ENCODE data around the gene MSI2.

Gene MSI2

DNA sequence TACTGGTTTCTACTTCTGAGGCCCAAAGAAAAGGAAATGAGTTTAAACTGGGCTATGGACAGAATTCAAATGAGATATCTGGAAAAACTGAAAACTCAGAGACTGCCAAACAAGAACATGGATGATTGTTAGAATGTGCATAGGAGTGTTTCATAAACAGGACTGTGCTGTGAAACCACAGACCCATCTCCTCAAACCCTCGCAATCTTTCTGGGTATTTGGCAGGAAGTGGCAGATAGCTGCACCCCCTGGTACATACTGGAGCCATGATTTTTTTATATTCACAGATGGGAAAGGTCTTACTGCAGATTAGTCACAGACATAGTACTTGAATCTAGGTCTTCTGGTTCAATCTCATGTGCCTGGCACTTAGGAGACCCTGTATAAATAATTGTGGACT, 343.8 kb downstream of the MSI2 start:
- TF ChIP-seq ZBTB7A (IDR thresholded peaks at IDR 0.05; ENCODE audit: low read depth) = no peak
- TF ChIP-seq RAD21 (IDR thresholded peaks at IDR 0.05; ENCODE audit: low read depth) = no peak
- no peak for TF ChIP-seq CREB1 (IDR thresholded peaks at IDR 0.05; ENCODE audit: low read depth)
- TF ChIP-seq TCF12 (IDR thresholded peaks at IDR 0.05; ENCODE audit: low read depth) = no peak
- TF ChIP-seq EGR1 (IDR thresholded peaks at IDR 0.05) = no peak
- TF ChIP-seq, protein P1, sequence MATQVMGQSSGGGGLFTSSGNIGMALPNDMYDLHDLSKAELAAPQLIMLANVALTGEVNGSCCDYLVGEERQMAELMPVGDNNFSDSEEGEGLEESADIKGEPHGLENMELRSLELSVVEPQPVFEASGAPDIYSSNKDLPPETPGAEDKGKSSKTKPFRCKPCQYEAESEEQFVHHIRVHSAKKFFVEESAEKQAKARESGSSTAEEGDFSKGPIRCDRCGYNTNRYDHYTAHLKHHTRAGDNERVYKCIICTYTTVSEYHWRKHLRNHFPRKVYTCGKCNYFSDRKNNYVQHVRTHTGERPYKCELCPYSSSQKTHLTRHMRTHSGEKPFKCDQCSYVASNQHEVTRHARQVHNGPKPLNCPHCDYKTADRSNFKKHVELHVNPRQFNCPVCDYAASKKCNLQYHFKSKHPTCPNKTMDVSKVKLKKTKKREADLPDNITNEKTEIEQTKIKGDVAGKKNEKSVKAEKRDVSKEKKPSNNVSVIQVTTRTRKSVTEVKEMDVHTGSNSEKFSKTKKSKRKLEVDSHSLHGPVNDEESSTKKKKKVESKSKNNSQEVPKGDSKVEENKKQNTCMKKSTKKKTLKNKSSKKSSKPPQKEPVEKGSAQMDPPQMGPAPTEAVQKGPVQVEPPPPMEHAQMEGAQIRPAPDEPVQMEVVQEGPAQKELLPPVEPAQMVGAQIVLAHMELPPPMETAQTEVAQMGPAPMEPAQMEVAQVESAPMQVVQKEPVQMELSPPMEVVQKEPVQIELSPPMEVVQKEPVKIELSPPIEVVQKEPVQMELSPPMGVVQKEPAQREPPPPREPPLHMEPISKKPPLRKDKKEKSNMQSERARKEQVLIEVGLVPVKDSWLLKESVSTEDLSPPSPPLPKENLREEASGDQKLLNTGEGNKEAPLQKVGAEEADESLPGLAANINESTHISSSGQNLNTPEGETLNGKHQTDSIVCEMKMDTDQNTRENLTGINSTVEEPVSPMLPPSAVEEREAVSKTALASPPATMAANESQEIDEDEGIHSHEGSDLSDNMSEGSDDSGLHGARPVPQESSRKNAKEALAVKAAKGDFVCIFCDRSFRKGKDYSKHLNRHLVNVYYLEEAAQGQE (IDR thresholded peaks at IDR 0.05; ENCODE audit: low read depth) = no peak
- no peak for TF ChIP-seq TAF1 (IDR thresholded peaks at IDR 0.05; ENCODE audit: low read depth)
- TF ChIP-seq, protein P2, sequence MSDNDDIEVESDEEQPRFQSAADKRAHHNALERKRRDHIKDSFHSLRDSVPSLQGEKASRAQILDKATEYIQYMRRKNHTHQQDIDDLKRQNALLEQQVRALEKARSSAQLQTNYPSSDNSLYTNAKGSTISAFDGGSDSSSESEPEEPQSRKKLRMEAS (IDR thresholded peaks at IDR 0.05) = no peak
- no peak for TF ChIP-seq FOXM1 (IDR thresholded peaks at IDR 0.05; ENCODE audit: borderline replicate concordance, low read depth)
- no peak for TF ChIP-seq YY1 (IDR thresholded peaks at IDR 0.05; ENCODE audit: low read depth)
- TF ChIP-seq, protein P3, sequence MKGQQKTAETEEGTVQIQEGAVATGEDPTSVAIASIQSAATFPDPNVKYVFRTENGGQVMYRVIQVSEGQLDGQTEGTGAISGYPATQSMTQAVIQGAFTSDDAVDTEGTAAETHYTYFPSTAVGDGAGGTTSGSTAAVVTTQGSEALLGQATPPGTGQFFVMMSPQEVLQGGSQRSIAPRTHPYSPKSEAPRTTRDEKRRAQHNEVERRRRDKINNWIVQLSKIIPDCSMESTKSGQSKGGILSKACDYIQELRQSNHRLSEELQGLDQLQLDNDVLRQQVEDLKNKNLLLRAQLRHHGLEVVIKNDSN (IDR thresholded peaks at IDR 0.05) = no peak
- TF ChIP-seq EP300 (IDR thresholded peaks at IDR 0.05; ENCODE audit: borderline replicate concordance) = no peak
- no peak for TF ChIP-seq CEBPB (IDR thresholded peaks at IDR 0.05)
- no peak for TF ChIP-seq TEAD4 (IDR thresholded peaks at IDR 0.05)
- no peak for TF ChIP-seq NFIC (IDR thresholded peaks at IDR 0.05)

DNA sequence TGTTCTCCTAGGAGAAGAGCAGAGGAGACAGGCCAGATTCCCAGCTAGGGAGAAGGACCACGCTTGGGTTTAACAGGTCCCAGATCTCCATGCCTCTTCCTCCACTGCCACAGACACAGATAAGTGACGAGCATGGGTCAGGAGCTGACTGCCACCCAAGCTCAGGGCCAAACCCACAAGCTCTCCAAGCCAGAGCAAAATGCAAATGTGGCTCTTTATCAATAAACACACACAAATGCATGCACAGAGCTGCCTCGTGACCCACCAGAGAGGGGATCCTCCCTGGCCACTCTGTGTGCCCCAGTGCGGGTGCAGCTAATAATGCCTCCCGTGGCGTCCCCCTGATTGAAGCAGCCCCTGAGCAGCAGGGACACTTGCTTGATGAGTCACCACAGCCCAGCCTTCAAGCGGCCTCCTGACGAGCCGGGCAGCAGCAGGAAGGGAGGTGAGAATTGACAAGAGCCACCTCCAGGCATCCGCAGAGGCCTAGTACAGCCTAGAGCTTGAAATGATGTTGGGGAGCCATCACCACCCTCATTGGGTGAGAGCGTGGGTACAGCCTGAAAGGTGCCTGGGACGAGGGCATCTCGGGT, 344.9 kb downstream of the MSI2 start:
- TF ChIP-seq TAF1 (IDR thresholded peaks at IDR 0.05; ENCODE audit: low read depth) = no peak
- TF ChIP-seq CEBPB (IDR thresholded peaks at IDR 0.05) = no peak
- TF ChIP-seq, protein P3 (IDR thresholded peaks at IDR 0.05) = no peak
- TF ChIP-seq YY1 (IDR thresholded peaks at IDR 0.05; ENCODE audit: low read depth) = no peak
- no peak for TF ChIP-seq NFIC (IDR thresholded peaks at IDR 0.05)
- TF ChIP-seq, protein P2 (IDR thresholded peaks at IDR 0.05) = no peak
- TF ChIP-seq TCF12 (IDR thresholded peaks at IDR 0.05; ENCODE audit: low read depth) = no peak
- TF ChIP-seq CREB1 (IDR thresholded peaks at IDR 0.05; ENCODE audit: low read depth) = no peak
- TF ChIP-seq TEAD4 (IDR thresholded peaks at IDR 0.05) = no peak
- TF ChIP-seq FOXM1 (IDR thresholded peaks at IDR 0.05; ENCODE audit: borderline replicate concordance, low read depth) = no peak
- TF ChIP-seq, protein P1 (IDR thresholded peaks at IDR 0.05; ENCODE audit: low read depth) = no peak
- TF ChIP-seq EP300 (IDR thresholded peaks at IDR 0.05; ENCODE audit: borderline replicate concordance) = no peak
- no peak for TF ChIP-seq EGR1 (IDR thresholded peaks at IDR 0.05)

DNA sequence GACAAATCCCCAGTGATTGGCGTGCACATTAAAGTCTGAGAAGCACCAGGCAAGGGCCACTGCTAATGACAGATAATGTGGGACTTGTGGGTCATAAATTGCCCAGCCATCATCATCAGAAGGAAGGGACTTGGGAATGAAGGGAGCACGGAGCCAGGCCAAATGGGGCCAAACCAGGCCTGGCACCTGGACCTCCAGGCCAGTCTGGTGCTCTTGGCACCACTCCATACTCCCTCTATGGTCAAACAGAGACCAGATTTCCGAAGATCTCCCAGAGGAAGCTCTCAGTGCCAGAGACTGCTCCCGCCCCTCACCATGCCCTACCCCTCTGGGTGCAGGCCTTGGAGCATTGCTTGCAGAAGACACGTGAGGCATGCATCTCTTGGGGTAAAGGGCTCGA, 346.6 kb downstream of the MSI2 start:
- TF ChIP-seq NFIC (IDR thresholded peaks at IDR 0.05) (no peak), FOXM1 (IDR thresholded peaks at IDR 0.05; ENCODE audit: borderline replicate concordance, low read depth) (no peak), YY1 (IDR thresholded peaks at IDR 0.05; ENCODE audit: low read depth) (no peak), TAF1 (IDR thresholded peaks at IDR 0.05; ENCODE audit: low read depth) (no peak), CREB1 (IDR thresholded peaks at IDR 0.05; ENCODE audit: low read depth) (no peak), ZBTB7A (IDR thresholded peaks at IDR 0.05; ENCODE audit: low read depth) (no peak), TEAD4 (IDR thresholded peaks at IDR 0.05) (no peak), EGR1 (IDR thresholded peaks at IDR 0.05) (no peak), CEBPB (IDR thresholded peaks at IDR 0.05) (no peak)
- TF ChIP-seq, protein P2 (IDR thresholded peaks at IDR 0.05) = no peak
- TF ChIP-seq, protein P1 (IDR thresholded peaks at IDR 0.05; ENCODE audit: low read depth) = no peak

DNA sequence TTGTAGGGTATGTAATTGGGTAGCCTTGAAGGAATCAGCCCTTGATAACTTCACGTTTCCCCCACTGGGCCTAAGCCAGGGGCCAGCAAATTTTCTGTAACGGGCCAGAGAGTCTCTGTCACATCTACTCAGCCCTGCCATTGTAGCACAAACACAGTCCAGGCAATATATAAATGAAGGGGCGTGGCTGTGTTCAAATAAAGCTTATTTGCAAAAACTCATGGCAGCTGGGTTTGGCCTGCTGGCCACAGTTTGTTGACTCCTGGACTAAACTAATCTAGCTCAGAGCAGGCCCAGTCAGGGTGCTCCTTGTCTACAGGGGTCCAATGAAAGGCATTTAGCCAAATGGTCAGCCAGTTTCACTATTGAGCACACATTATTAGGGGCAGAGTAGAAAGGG, 347.2 kb downstream of the MSI2 start:
- TF ChIP-seq CEBPB (IDR thresholded peaks at IDR 0.05) = no peak
- TF ChIP-seq, protein P1 (IDR thresholded peaks at IDR 0.05; ENCODE audit: low read depth) = no peak
- TF ChIP-seq FOXM1 (IDR thresholded peaks at IDR 0.05; ENCODE audit: borderline replicate concordance, low read depth) = no peak

Data from Ishikawa (cell line).